ENCODE data around the gene CFAP299.
"Not testable (repeated sequence)": the region's sequence is repeated elsewhere in the genome, so short reads cannot be mapped to it uniquely, and the experiment has no call there.

Gene CFAP299

GRCh38 chr4:80790152-80790551 lies 454.6 kb downstream of the CFAP299 start:
- H3K9me3 ChIP-seq (ENCODE audit: low read length): no peaks in the 10 kb centered on the region
- H3K27ac ChIP-seq (ENCODE audit: low read depth, low read length, poor library complexity, severe bottlenecking): no peak overlapping the region
- H3K9me2 ChIP-seq (ENCODE audit: low read depth, low read length): no peaks in the 10 kb centered on the region
- H3K36me3 ChIP-seq (ENCODE audit: insufficient read depth, low read length): no peaks in the 10 kb centered on the region
- no peaks in the 10 kb centered on the region for H3K79me2 ChIP-seq (ENCODE audit: insufficient read depth, low read length)
- TF ChIP-seq CTCF (IDR thresholded peaks at IDR 0.05; ENCODE audit: low read length) (no peak), EZH2 (IDR thresholded peaks at IDR 0.05; ENCODE audit: borderline replicate concordance, low read length) (no peak)
- H4K20me1 ChIP-seq (ENCODE audit: insufficient read depth, low read length): no peaks in the 10 kb centered on the region
- no peaks in the 10 kb centered on the region for H3K27me3 ChIP-seq (ENCODE audit: insufficient read depth, low read length)
- H3K4me2 ChIP-seq (ENCODE audit: low read length): no peak overlapping the region
- H2AFZ ChIP-seq (ENCODE audit: low read length): no peak overlapping the region
- no peak overlapping the region for H3K4me3 ChIP-seq (ENCODE audit: low read depth, low read length, poor library complexity, severe bottlenecking)
- H3K9ac ChIP-seq (ENCODE audit: low read length): no peak overlapping the region
- H3F3A ChIP-seq (ENCODE audit: insufficient read depth, low read length): no peaks in the 10 kb centered on the region
- H3K4me1 ChIP-seq (ENCODE audit: insufficient read depth, low read length, severe bottlenecking): peaks cover 23% of the 10 kb centered on the region

- not testable (repeated sequence) for H3K9me2 ChIP-seq (ENCODE audit: low read depth, low read length); H3K27me3 ChIP-seq (ENCODE audit: insufficient read depth, low read length); H3K36me3 ChIP-seq (ENCODE audit: insufficient read depth, low read length); H4K20me1 ChIP-seq (ENCODE audit: insufficient read depth, low read length); H3K79me2 ChIP-seq (ENCODE audit: insufficient read depth, low read length); H3K27ac ChIP-seq (ENCODE audit: low read depth, low read length, poor library complexity, severe bottlenecking); H3F3A ChIP-seq (ENCODE audit: insufficient read depth, low read length); H3K4me3 ChIP-seq (ENCODE audit: low read depth, low read length, poor library complexity, severe bottlenecking); H3K4me1 ChIP-seq (ENCODE audit: insufficient read depth, low read length, severe bottlenecking); H3K9ac ChIP-seq (ENCODE audit: low read length); H3K4me2 ChIP-seq (ENCODE audit: low read length); H2AFZ ChIP-seq (ENCODE audit: low read length)
- peaks cover 16% of the 10 kb centered on the region for H3K9me3 ChIP-seq (ENCODE audit: low read length)
Measured at GRCh38 chr4:80793660-80794059, 458.1 kb downstream of the CFAP299 start.

- H3K4me3 ChIP-seq (ENCODE audit: low read depth, low read length, poor library complexity, severe bottlenecking): no peak overlapping the region
- no peaks in the 10 kb centered on the region for H3K27me3 ChIP-seq (ENCODE audit: insufficient read depth, low read length)
- H3K4me1 ChIP-seq (ENCODE audit: insufficient read depth, low read length, severe bottlenecking): peaks cover 2% of the 10 kb centered on the region
- H3K27ac ChIP-seq (ENCODE audit: low read depth, low read length, poor library complexity, severe bottlenecking): no peak overlapping the region
- H3K79me2 ChIP-seq (ENCODE audit: insufficient read depth, low read length): no peaks in the 10 kb centered on the region
- H4K20me1 ChIP-seq (ENCODE audit: insufficient read depth, low read length): no peaks in the 10 kb centered on the region
- TF ChIP-seq EZH2 (IDR thresholded peaks at IDR 0.05; ENCODE audit: borderline replicate concordance, low read length) (no peak), CTCF (IDR thresholded peaks at IDR 0.05; ENCODE audit: low read length) (no peak)
- peaks cover 17% of the 10 kb centered on the region for H3K9me3 ChIP-seq (ENCODE audit: low read length)
- no peak overlapping the region for H2AFZ ChIP-seq (ENCODE audit: low read length)
- no peak overlapping the region for H3K9ac ChIP-seq (ENCODE audit: low read length)
- no peak overlapping the region for H3K4me2 ChIP-seq (ENCODE audit: low read length)
- H3F3A ChIP-seq (ENCODE audit: insufficient read depth, low read length): 0 out of 2 replicates have a peak, but pooled peaks cover 3% of the 10 kb centered on the region
- no peaks in the 10 kb centered on the region for H3K9me2 ChIP-seq (ENCODE audit: low read depth, low read length)
- no peaks in the 10 kb centered on the region; the same call in 1 of the 2 replicates for H3K36me3 ChIP-seq (ENCODE audit: insufficient read depth, low read length)
Measured at GRCh38 chr4:80798082-80798481, 462.6 kb downstream of the CFAP299 start.

GRCh38 chr4:80800719-80801118 lies 465.2 kb downstream of the CFAP299 start:
- not testable (repeated sequence) for H4K20me1 ChIP-seq (ENCODE audit: insufficient read depth, low read length); H3K79me2 ChIP-seq (ENCODE audit: insufficient read depth, low read length); H3F3A ChIP-seq (ENCODE audit: insufficient read depth, low read length); H3K27me3 ChIP-seq (ENCODE audit: insufficient read depth, low read length); H3K36me3 ChIP-seq (ENCODE audit: insufficient read depth, low read length); H3K4me1 ChIP-seq (ENCODE audit: insufficient read depth, low read length, severe bottlenecking); H3K4me2 ChIP-seq (ENCODE audit: low read length); H2AFZ ChIP-seq (ENCODE audit: low read length); H3K27ac ChIP-seq (ENCODE audit: low read depth, low read length, poor library complexity, severe bottlenecking); H3K4me3 ChIP-seq (ENCODE audit: low read depth, low read length, poor library complexity, severe bottlenecking); H3K9ac ChIP-seq (ENCODE audit: low read length); H3K9me2 ChIP-seq (ENCODE audit: low read depth, low read length)
- H3K9me3 ChIP-seq (ENCODE audit: low read length): peaks cover 21% of the 10 kb centered on the region
